ENCODE measurements around the gene DAZAP1.

DAZAP1 gene

GRCh38 chr19:1407528-1408299 lies at the start of gene DAZAP1:
Gene DAZAP1, plus strand, starts transcription at chr19:1407586. Its CDS starts 188 bp downstream, at chr19:1407774.
- peak in 2 of 4 experiments; percentile 26 to 45 for DNase-seq

- no peak for DNase-seq
These were observed 47.1 kb upstream of the DAZAP1 start for GRCh38 chr19:1360126-1360817.

GRCh38 chr19:1360818-1361461 lies 46.4 kb upstream of the DAZAP1 start:
- no peak for DNase-seq

GRCh38 chr19:1361601-1362386 lies 45.6 kb upstream of the DAZAP1 start:
- DNase-seq = no peak

- DNase-seq = no peak
These were observed 44.8 kb upstream of the DAZAP1 start for GRCh38 chr19:1362387-1363257.

- no peak for DNase-seq
These were observed 43.8 kb upstream of the DAZAP1 start for GRCh38 chr19:1363599-1363998.

- no peak for DNase-seq
These were observed 43.2 kb upstream of the DAZAP1 start for GRCh38 chr19:1364070-1364704.

- no peak for DNase-seq
These were observed 41.8 kb upstream of the DAZAP1 start for GRCh38 chr19:1365319-1366269.

GRCh38 chr19:1366296-1366695 lies 41.1 kb upstream of the DAZAP1 start:
- no peak for DNase-seq

- DNase-seq = no peak
These were observed 40.2 kb upstream of the DAZAP1 start for GRCh38 chr19:1366899-1367870.

- no peak for DNase-seq
These were observed 38.1 kb upstream of the DAZAP1 start for GRCh38 chr19:1369214-1369805.

GRCh38 chr19:1370579-1371361 lies 36.6 kb upstream of the DAZAP1 start:
- no peak for DNase-seq

- no peak for DNase-seq
These were observed 34.3 kb upstream of the DAZAP1 start for GRCh38 chr19:1373042-1373533.

- no peak for DNase-seq
These were observed 33.7 kb upstream of the DAZAP1 start for GRCh38 chr19:1373534-1374249.

GRCh38 chr19:1374250-1374577 lies 33.2 kb upstream of the DAZAP1 start:
- DNase-seq = no peak

GRCh38 chr19:1376415-1376805 lies 31.0 kb upstream of the DAZAP1 start:
- DNase-seq = no peak

Measured in activated naive CD4-positive, alpha-beta T cell (primary cell).